ENCODE results near the gene GABPB1. TPM values are rescaled to one million over a fixed set of nuclear protein-coding genes. Genes with fewer than 3 reads are reported as not detected.
A peak's percentile ranks its signal among the peaks of the same experiment; 100 is the strongest.

The GABPB1 gene
- total RNA-seq, 1 experiment from 2014 or later = 38.5 TPM

DNA sequence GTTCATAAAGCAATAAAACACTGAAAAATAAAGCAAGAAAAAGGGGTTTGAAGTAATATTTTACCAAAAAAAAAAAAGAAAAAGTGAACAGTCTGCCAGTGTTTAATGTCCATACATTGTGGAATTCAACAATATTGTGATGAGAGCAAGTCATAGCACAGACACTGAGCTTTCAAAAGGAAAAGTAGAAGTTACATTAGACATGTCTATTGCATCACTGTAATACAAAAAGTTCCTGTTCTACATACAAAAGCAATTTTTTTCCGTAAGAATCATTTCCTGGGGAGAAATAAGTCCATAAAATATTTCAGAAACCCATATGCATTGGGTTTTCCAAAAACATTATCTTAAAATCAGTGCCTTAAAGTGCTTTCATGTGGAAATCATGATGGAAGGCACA, 77.6 kb downstream of the GABPB1 start:
- BruUV-seq (replicated peaks) = no TSS peak
- DNase-seq (ENCODE audit: unreplicated experiment) = no peak
- H3K9me3 Mint-ChIP-seq (ENCODE audit: unreplicated experiment) = no peaks in the 10 kb centered on the region
- H3K27ac Mint-ChIP-seq (ENCODE audit: low read depth, unreplicated experiment) = no peak overlapping the region
- TF ChIP-seq, protein P1, sequence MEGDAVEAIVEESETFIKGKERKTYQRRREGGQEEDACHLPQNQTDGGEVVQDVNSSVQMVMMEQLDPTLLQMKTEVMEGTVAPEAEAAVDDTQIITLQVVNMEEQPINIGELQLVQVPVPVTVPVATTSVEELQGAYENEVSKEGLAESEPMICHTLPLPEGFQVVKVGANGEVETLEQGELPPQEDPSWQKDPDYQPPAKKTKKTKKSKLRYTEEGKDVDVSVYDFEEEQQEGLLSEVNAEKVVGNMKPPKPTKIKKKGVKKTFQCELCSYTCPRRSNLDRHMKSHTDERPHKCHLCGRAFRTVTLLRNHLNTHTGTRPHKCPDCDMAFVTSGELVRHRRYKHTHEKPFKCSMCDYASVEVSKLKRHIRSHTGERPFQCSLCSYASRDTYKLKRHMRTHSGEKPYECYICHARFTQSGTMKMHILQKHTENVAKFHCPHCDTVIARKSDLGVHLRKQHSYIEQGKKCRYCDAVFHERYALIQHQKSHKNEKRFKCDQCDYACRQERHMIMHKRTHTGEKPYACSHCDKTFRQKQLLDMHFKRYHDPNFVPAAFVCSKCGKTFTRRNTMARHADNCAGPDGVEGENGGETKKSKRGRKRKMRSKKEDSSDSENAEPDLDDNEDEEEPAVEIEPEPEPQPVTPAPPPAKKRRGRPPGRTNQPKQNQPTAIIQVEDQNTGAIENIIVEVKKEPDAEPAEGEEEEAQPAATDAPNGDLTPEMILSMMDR (IDR thresholded peaks at IDR 0.05; ENCODE audit: unreplicated experiment) = no peak
- ChIA-PET POLR2A (interaction anchor here (2.2 kb wide), 1 partner anchor 84 kb away, joined by 8 read pairs; no protein-coding TSS in a partner anchor), CTCF (interaction anchor here (0.7 kb wide), 1 partner anchor 885 kb away, joined by 3 read pairs; no protein-coding TSS in a partner anchor)
- no peak overlapping the region for H3K4me3 Mint-ChIP-seq (ENCODE audit: unreplicated experiment)
- peaks cover 10% of the 10 kb centered on the region for H3K4me1 Mint-ChIP-seq (ENCODE audit: insufficient read depth, unreplicated experiment)
- intact Hi-C loops (cut with micrococcal nuclease) = no loop called here
- no peaks in the 10 kb centered on the region for H3K36me3 Mint-ChIP-seq (ENCODE audit: insufficient read depth, unreplicated experiment)
- no peaks in the 10 kb centered on the region for H3K27me3 Mint-ChIP-seq (ENCODE audit: insufficient read depth, unreplicated experiment)

GRCh38 chr15:50275908-50276307, 79.1 kb downstream of the GABPB1 start:
- TF ChIP-seq, protein P1 (IDR thresholded peaks at IDR 0.05; ENCODE audit: unreplicated experiment) = no peak
- Mint-ChIP-seq H3K27ac (ENCODE audit: low read depth, unreplicated experiment) (no peak overlapping the region), H3K27me3 (ENCODE audit: insufficient read depth, unreplicated experiment) (no peaks in the 10 kb centered on the region), H3K9me3 (ENCODE audit: unreplicated experiment) (no peaks in the 10 kb centered on the region), H3K4me3 (ENCODE audit: unreplicated experiment) (no peak overlapping the region), H3K4me1 (ENCODE audit: insufficient read depth, unreplicated experiment) (peaks cover 10% of the 10 kb centered on the region), H3K36me3 (ENCODE audit: insufficient read depth, unreplicated experiment) (no peaks in the 10 kb centered on the region)
- BruUV-seq (replicated peaks) = no TSS peak
- ChIA-PET POLR2A (no interaction called here), CTCF (no interaction called here)
- DNase-seq (ENCODE audit: unreplicated experiment) = peak; percentile 6
- intact Hi-C loops (cut with micrococcal nuclease) = no loop called here

- ChIA-PET POLR2A (no interaction called here), CTCF (no interaction called here)
- BruUV-seq (replicated peaks) = no TSS peak
- no peaks in the 10 kb centered on the region for H3K36me3 Mint-ChIP-seq (ENCODE audit: insufficient read depth, unreplicated experiment)
- H3K27ac Mint-ChIP-seq (ENCODE audit: low read depth, unreplicated experiment) = no peak overlapping the region
- TF ChIP-seq, protein P1 (IDR thresholded peaks at IDR 0.05; ENCODE audit: unreplicated experiment) = no peak
- H3K4me1 Mint-ChIP-seq (ENCODE audit: insufficient read depth, unreplicated experiment) = peaks cover 4% of the 10 kb centered on the region
- intact Hi-C loops (cut with micrococcal nuclease) = no loop called here
- H3K27me3 Mint-ChIP-seq (ENCODE audit: insufficient read depth, unreplicated experiment) = no peaks in the 10 kb centered on the region
- no peak for DNase-seq (ENCODE audit: unreplicated experiment)
- H3K9me3 Mint-ChIP-seq (ENCODE audit: unreplicated experiment) = no peaks in the 10 kb centered on the region
- H3K4me3 Mint-ChIP-seq (ENCODE audit: unreplicated experiment) = no peak overlapping the region
These were observed 79.9 kb downstream of the GABPB1 start for GRCh38 chr15:50275091-50275490.

DNA sequence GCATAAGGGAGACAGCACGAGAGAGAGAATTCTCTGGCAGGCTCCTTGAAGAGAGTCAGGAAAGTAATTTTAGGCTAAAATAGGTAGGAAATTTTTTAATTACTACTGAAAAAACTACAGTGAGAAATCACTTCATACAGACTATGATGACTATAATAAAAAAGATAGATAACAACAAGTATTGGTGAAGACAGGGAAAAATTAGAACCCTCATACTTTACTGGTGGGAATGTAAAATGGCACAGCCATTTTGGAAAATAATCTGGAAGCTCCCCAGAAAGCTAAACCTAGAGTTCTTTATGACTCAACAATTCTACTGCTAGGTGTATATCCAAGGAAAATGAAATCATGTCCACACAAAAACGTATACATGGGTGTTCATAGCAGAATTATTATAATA, 87.4 kb downstream of the GABPB1 start:
- POLR2A ChIA-PET = no interaction called here
- intact Hi-C loops (cut with micrococcal nuclease) = no loop called here

More for the DNA sequence above, 87.4 kb downstream of the GABPB1 start:
- Mint-ChIP-seq H3K4me3 (ENCODE audit: unreplicated experiment) (no peak overlapping the region), H3K4me1 (ENCODE audit: insufficient read depth, unreplicated experiment) (peaks cover 5% of the 10 kb centered on the region), H3K27me3 (ENCODE audit: insufficient read depth, unreplicated experiment) (peaks cover 17% of the 10 kb centered on the region), H3K36me3 (ENCODE audit: insufficient read depth, unreplicated experiment) (no peaks in the 10 kb centered on the region), H3K27ac (ENCODE audit: low read depth, unreplicated experiment) (no peak overlapping the region), H3K9me3 (ENCODE audit: unreplicated experiment) (peaks cover 7% of the 10 kb centered on the region)
- BruUV-seq (replicated peaks) = no TSS peak
- CTCF ChIA-PET = no interaction called here
- DNase-seq (ENCODE audit: unreplicated experiment) = no peak
- TF ChIP-seq, protein P1 (IDR thresholded peaks at IDR 0.05; ENCODE audit: unreplicated experiment) = no peak
